ENCODE results near the gene HNF4A. TPM values are rescaled to one million over a fixed set of nuclear protein-coding genes. Genes with fewer than 3 reads are reported as not detected.
"Not testable (repeated sequence)": the region's sequence is repeated elsewhere in the genome, so short reads cannot be mapped to it uniquely, and the experiment has no call there.

Gene HNF4A
- total RNA-seq, 1 experiment from 2014 or later: not detected

DNA sequence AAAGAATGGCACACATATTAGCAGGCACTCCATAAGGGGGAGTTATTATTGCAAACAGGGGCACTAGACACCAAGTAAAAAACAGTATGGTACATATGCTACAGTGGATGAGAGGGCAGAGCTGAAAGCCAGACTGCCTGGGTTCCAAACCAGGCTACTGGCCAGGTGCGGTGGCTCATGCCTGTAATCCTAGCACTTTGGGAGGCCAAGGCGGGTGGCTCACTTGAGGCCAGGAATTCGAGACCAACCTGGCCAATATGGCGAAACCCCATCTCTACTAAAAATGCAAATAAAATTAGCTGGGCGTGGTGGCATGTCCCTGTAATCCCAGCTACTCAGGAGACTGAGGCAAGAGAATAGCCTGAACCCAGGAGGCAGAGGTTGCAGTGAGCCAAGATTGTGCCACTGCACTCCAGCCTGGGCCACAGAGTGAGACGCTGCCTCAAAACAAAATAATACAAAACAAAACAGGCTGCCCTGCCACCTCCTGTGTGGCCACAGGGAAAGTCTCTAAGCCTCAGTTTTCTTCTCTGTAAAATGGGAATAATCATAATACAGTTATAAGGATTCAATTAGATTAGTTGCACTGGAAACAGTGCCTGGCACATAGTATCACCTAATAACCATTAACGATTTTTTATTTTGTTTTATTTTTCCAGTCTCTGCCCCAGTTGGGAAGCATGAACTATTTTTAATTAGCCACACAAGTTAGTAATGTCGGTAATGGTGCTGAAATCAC lies 112.7 kb downstream of the HNF4A start:
- no peak for DNase-seq (ENCODE audit: low read depth)

GRCh38 chr20:44470327-44470726 lies 114.8 kb downstream of the HNF4A start:
- DNase-seq (ENCODE audit: low read depth): no peak

DNA sequence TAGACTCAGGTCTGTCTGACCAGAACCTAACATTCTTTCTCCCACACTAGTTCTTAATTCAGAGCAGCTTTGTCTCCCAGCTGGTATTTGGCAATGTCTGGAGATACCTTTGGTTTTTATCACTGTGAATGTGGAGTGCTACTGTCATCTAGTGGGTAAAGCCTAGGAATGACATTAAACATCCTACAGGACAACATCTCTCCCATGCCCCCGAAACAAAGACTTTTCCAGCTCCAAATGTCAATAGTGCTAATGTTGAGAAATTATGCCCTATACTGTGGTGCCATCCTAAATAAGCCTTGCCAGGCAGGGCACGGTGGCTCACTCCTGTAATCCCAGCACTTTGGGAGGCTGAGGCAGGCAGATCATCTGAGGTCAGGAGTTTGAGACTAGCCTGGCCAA lies 116.0 kb downstream of the HNF4A start:
- DNase-seq (ENCODE audit: low read depth): peak; percentile 79

DNA sequence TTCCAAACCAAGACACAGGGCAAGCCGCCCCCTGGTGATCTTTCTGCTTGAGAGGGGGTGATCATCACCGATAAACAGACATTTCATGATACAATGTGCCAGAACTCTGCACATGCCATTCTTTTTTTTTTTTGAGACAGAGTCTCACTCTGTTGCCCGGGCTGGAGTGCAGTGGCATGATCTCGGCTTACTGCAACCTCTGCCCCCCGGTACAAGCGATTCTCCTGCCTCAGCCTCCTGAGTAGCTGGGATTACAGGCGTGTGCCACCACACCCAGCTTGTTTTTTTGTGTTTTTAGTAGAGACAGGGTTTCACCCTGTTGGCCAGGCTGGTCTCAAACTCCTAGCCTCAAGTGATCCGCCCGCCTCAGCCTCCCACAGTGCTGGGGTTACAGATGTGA lies 116.8 kb downstream of the HNF4A start:
- not testable (repeated sequence) for DNase-seq (ENCODE audit: low read depth)

DNA sequence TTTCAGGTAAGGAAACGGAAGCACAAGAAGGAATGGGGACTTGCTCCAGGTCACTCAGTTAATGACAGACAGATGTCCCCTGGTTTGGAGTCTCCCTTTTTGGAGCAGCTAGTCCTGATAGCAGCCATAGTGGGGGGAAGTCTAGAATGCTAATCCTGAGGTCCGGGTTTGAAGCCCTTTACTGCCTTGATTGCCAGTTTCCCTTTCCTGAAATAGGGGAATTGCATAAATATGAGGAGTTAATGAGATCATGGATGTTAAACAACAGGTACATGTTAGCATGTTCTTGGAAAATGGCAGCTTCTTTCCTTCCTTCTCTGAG lies 119.8 kb downstream of the HNF4A start:
- no peak for DNase-seq (ENCODE audit: low read depth)

- DNase-seq (ENCODE audit: low read depth): peak; percentile 79
These were observed 120.4 kb downstream of the HNF4A start, which contains the start of gene TTPAL for GRCh38 chr20:44475694-44476560. TTPAL (plus strand) TSS chr20:44475874; CDS start chr20:44480000, 4,126 bp downstream.

- no peak for DNase-seq (ENCODE audit: low read depth)
These were observed 121.7 kb downstream of the HNF4A start for GRCh38 chr20:44477151-44477550.

DNA sequence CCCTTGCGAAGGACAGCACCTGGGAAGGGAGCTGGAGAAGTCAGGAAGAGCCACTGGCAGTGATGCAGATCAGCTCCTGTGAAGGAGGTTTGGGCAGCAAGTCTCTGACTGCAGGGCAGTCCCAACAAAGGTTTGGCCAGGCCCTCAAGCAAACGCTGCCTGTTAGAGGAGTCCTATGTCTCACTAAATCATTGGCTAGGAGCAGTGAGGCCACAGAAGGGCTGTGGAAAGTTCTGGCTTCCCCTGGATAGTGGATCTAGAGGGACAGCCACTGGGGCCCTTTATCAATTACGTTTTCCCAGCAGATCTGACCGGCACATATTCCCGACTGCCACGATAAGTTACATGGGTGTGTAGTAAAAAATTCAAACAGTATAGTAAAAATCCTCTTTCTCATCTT lies 122.7 kb downstream of the HNF4A start:
- no peak for DNase-seq (ENCODE audit: low read depth)

DNA sequence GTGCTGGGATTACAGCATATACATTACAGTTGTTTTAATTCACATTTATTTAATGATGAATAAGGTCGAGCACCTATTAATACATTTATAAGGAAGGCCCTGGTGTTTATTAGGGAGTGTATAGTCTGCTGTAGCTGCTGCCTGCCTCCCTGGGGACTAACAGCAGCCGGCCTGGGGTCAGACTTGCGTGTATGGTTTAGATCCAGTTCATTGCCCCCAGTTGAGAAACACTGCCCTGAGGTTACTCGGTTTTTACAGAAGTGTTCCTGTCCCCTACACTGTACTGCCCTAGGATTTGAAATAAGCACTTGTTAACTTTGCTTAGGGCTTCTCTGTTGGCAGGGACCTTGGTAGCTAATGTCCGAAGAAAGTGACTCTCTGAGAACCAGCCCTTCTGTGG lies 124.1 kb downstream of the HNF4A start:
- DNase-seq (ENCODE audit: low read depth): no peak

DNA sequence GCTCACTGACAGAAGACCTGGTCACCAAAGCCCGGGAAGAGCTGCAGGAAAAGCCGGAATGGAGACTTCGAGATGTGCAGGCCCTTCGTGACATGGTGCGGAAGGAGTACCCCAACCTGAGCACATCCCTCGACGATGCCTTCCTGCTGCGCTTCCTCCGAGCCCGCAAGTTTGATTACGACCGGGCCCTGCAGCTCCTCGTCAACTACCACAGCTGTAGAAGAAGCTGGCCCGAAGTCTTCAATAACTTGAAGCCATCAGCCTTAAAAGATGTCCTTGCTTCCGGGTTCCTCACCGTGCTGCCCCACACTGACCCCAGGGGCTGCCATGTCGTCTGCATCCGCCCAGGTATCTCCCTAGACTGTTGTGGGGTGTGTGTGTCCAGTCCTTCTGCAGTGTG lies 124.6 kb downstream of the HNF4A start:
- DNase-seq (ENCODE audit: low read depth): no peak

DNA sequence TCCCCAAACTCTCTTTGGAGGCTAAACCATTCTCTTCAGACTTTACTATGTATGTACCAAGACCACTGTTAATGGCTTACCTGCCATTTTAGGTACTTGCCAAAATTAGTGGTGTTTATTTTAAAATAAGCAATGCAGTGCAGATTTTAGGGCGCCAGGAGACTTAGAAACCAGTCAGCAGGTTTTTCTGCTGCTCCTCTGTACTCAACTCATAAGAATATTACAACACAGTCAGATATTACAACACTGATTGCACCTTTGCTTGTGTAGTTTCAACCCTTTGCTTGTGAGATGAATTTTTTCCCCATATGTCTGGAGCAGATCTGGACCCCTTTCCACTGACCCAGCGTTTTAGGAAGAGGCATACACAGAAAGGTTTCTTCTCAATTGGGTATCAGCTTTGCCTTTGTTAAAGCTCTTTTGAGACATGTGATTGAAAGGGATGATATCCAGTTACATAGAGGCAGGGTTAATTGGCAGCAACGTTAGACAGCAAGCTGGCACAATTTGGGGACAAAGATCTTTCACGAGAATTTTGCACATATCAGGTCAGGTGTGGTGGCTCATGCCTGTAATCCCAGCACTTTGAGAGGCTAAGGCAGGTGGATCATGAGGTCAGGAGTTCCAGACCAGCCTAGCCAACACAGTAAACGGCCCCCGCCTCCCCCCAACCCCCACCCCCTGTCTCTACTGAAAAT lies 126.4 kb downstream of the HNF4A start:
- DNase-seq (ENCODE audit: low read depth): no peak

DNA sequence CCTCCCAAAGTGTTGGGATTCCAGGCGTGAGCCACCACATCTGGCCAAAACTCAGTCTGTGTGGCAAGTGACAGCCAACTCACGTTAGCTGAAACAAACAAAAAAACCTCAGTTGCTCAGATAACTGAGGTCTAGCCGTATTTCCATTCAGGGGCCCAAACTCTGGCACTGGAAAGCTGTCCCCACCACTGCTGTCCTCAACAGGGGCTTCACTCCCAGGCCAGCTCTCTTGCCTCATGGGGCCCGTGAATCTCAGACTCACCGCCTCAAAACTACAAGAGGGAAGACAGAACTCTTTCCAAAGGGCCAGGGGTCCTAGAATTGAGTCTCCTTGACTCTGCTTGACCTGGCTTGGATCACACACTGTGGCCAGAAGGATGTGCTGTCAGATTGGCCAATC lies 127.6 kb downstream of the HNF4A start:
- DNase-seq (ENCODE audit: low read depth): no peak

Other genes with a start within 250 kb of the HNF4A start
- gene JPH2, start 168.5 kb upstream of the HNF4A start, total RNA-seq (2014; rRNA removed): 24.4 and 31.8 TPM in 2 replicates
- gene OSER1, start 144.9 kb upstream of the HNF4A start, total RNA-seq (2014; rRNA removed): 32.4 and 35.5 TPM in 2 replicates
- gene GDAP1L1, start 108.4 kb upstream of the HNF4A start, total RNA-seq (2014; rRNA removed): 0.13 TPM in 1 of 2 replicates, not detected in the other
- 6.8 and 7.3 TPM in 2 replicates for gene FITM2, start 44.5 kb upstream of the HNF4A start, total RNA-seq (2014; rRNA removed)
- not detected in 2 replicates for gene R3HDML, start 18.7 kb upstream of the HNF4A start, total RNA-seq (2014; rRNA removed)
- gene TTPAL, start 120.2 kb downstream of the HNF4A start, total RNA-seq (2014; rRNA removed): 19.9 and 20.6 TPM in 2 replicates
- gene SERINC3, start 166.4 kb downstream of the HNF4A start, total RNA-seq (2014; rRNA removed): 60.1 and 70.8 TPM in 2 replicates
- gene PKIG, start 226.9 kb downstream of the HNF4A start, total RNA-seq (2014; rRNA removed): 9.8 and 11.1 TPM in 2 replicates

All from LHCN-M2 (cell line).